Keratinocyte (primary cell): ENCODE measurements around the gene INHA.

ENCODE experiments used
- EZH2 ChIP-seq: IDR thresholded peaks from one replicate; pipeline ENCODE4 v1.6.1; 2012; ENCODE audit warnings: inconsistent platforms, mild to moderate bottlenecking, low read length, moderate library complexity
- TF ChIP-seq, protein P1 (sequence below), 3 experiments: IDR thresholded peaks in 1 of 3; conservative IDR thresholded peaks in 1 of 3; optimal IDR thresholded peaks in 1 of 3; 2 replicates in 2 of 3; 3 replicates in 1 of 3; pipeline versions ENCODE3 to v1.5.1; 2011; ENCODE audit warnings: low read length in 3 of 3, mild to moderate bottlenecking in 3 of 3, moderate library complexity in 2 of 3, control low read depth in 1 of 3, inconsistent platforms in 1 of 3; ENCODE audit not compliant: insufficient read depth in 2 of 3; ENCODE audit errors: extremely low read depth in 1 of 3

DNA sequence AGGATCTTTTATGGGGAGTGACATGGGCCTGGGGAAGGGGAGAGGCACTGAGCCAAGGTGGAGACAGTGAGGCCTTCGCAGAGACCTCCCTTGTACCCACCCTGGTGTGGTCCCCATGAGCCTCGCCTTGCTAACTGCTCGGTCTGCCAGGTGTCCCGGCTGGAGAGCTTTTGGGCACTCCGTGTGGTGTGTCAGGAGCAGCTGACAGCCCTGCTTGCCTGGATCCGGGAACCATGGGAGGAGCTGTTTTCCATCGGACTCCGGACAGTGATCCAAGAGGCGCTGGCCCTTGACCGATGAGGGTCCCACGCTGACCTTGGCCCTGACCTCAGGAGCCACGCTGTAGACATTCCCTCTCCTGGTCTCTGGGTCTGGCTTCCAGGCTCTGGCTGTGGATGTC lies 43.8 kb downstream of the INHA start:
- TF ChIP-seq, protein P1, sequence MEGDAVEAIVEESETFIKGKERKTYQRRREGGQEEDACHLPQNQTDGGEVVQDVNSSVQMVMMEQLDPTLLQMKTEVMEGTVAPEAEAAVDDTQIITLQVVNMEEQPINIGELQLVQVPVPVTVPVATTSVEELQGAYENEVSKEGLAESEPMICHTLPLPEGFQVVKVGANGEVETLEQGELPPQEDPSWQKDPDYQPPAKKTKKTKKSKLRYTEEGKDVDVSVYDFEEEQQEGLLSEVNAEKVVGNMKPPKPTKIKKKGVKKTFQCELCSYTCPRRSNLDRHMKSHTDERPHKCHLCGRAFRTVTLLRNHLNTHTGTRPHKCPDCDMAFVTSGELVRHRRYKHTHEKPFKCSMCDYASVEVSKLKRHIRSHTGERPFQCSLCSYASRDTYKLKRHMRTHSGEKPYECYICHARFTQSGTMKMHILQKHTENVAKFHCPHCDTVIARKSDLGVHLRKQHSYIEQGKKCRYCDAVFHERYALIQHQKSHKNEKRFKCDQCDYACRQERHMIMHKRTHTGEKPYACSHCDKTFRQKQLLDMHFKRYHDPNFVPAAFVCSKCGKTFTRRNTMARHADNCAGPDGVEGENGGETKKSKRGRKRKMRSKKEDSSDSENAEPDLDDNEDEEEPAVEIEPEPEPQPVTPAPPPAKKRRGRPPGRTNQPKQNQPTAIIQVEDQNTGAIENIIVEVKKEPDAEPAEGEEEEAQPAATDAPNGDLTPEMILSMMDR (optimal IDR thresholded peaks at IDR 0.05 in 1 of 3, IDR thresholded peaks at IDR 0.05 in 1 of 3, conservative IDR thresholded peaks at IDR 0.05 in 1 of 3; ENCODE audit: extremely low read depth in 1 of 3, insufficient read depth in 2 of 3, low read length in 3 of 3): no peak
- no peak for TF ChIP-seq EZH2
